ENCODE measurements around the gene SCN8A. TPM values are rescaled to one million over a fixed set of nuclear protein-coding genes. Genes with fewer than 3 reads are reported as not detected.

Gene SCN8A
- total RNA-seq, 1 experiment from 2014 or later, result 5.4 TPM

- POLR2A ChIA-PET (ENCODE audit: low non-redundant PET), result no interaction called here
- CTCF ChIA-PET, result no interaction called here
- no peaks in the 10 kb centered on the region for H3K36me3 ChIP-seq (ENCODE audit: insufficient read depth, low read length, poor library complexity, severe bottlenecking)
- H3K4me3 ChIP-seq (ENCODE audit: low read depth, low read length, poor library complexity, severe bottlenecking), result no peak overlapping the region
- H3K27me3 ChIP-seq (replicated peaks; ENCODE audit: insufficient read depth, low read depth, low read length, poor library complexity), result peaks cover 13% of the 10 kb centered on the region
- H3K9me3 ChIP-seq (ENCODE audit: low read depth, low read length, poor library complexity, severe bottlenecking), result no peaks in the 10 kb centered on the region
- intact Hi-C loops (cut with micrococcal nuclease; ENCODE audit: unreplicated experiment), result no loop called here
- no peak for TF ChIP-seq CTCF (conservative IDR thresholded peaks at IDR 0.05; ENCODE audit: low read depth, low read length)
- H3K4me1 ChIP-seq (ENCODE audit: insufficient read depth, low read length, poor library complexity, severe bottlenecking), result peaks cover 5% of the 10 kb centered on the region
- no TSS peak for BruUV-seq (replicated peaks)
- no peak for DNase-seq (ENCODE audit: low spot score)
- H3K27ac ChIP-seq (ENCODE audit: low read depth, low read length, poor library complexity, severe bottlenecking), result no peak overlapping the region
These were observed 224.5 kb downstream of the SCN8A start for GRCh38 chr12:51815571-51815970.

DNA sequence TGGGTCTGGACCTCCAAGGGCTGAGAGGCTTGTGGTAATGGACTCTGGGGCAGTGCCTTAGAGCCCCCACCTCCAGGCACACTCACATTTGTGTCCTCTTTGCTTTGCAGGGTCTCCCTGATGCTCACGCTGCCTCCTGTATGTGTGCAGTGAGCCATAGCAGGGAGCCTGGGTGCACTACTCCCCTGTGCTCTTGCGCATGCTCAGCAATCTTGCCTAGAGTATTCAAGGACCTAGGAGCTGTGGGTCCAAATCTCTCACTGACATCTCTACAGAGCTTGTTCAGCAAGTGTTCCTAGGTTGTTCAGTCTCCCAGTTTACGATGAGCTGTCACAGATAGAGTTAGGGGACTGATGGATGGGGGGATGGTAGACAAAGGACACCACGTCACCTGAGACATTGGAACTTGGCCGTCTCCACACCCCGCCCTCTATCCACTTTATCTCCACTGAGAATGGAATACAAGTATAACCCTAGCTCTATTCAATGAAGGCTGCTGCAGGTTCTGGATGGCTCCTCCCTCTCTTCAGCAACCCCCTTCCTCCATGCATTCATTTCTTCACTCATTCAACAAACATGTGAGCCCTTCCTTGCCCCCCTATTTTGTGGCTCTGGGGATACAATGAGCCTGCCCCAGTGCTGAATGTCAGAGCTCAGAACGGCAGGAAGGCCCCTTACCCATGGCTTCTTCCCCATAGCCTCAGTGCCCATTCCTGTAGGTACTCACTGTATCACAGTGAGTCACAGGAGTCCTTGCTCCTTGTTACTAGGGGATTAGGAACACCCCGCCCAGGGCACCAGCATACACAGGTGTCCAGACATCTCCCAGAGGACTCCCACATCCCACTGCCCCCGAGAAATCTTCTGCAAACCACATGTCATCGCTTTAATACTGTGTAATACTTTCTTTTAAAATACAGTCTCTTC lies 226.3 kb downstream of the SCN8A start:
- Histone ChIP-seq H3K4me3 (ENCODE audit: low read depth, low read length, poor library complexity, severe bottlenecking) (no peak overlapping the region), H3K27me3 (replicated peaks; ENCODE audit: insufficient read depth, low read depth, low read length, poor library complexity) (peaks cover 13% of the 10 kb centered on the region), H3K36me3 (ENCODE audit: insufficient read depth, low read length, poor library complexity, severe bottlenecking) (no peaks in the 10 kb centered on the region), H3K9me3 (ENCODE audit: low read depth, low read length, poor library complexity, severe bottlenecking) (no peaks in the 10 kb centered on the region), H3K27ac (ENCODE audit: low read depth, low read length, poor library complexity, severe bottlenecking) (no peak overlapping the region), H3K4me1 (ENCODE audit: insufficient read depth, low read length, poor library complexity, severe bottlenecking) (peaks cover 5% of the 10 kb centered on the region)
- POLR2A ChIA-PET (ENCODE audit: low non-redundant PET), result no interaction called here
- intact Hi-C loops (cut with micrococcal nuclease; ENCODE audit: unreplicated experiment), result no loop called here
- DNase-seq (ENCODE audit: low spot score), result no peak
- CTCF ChIA-PET, result no interaction called here
- TF ChIP-seq EZH2 (IDR thresholded peaks at IDR 0.05; ENCODE audit: borderline replicate concordance, low read depth, low read length, poor library complexity, severe bottlenecking), result no peak
- TF ChIP-seq CTCF (conservative IDR thresholded peaks at IDR 0.05; ENCODE audit: low read depth, low read length), result no peak
- BruUV-seq (replicated peaks), result no TSS peak

DNA sequence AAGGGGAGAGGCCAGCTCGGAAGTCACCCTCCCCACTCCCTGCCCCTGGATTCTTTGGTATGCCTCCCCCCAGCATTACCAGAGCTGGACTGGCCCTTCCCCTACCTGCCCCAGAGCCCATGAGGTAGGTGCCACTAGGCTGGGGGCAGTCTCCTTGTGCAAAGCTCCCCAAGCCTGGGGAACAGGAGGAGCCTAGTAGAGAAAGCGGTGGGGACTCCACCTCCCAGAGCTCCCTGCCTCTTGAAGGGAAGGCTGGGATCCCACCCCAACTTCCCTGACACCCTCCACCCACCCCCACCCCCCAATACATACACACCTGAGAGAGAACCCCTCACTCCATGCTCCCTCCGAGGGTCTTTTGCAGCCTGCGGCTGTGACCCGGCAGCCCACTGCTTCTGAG lies 227.1 kb downstream of the SCN8A start:
- ChIA-PET CTCF (no interaction called here), POLR2A (ENCODE audit: low non-redundant PET) (no interaction called here)
- Histone ChIP-seq H3K36me3 (ENCODE audit: insufficient read depth, low read length, poor library complexity, severe bottlenecking) (no peaks in the 10 kb centered on the region), H3K27ac (ENCODE audit: low read depth, low read length, poor library complexity, severe bottlenecking) (no peak overlapping the region), H3K27me3 (replicated peaks; ENCODE audit: insufficient read depth, low read depth, low read length, poor library complexity) (peaks cover 13% of the 10 kb centered on the region), H3K4me3 (ENCODE audit: low read depth, low read length, poor library complexity, severe bottlenecking) (no peak overlapping the region), H3K4me1 (ENCODE audit: insufficient read depth, low read length, poor library complexity, severe bottlenecking) (peaks cover 5% of the 10 kb centered on the region), H3K9me3 (ENCODE audit: low read depth, low read length, poor library complexity, severe bottlenecking) (no peaks in the 10 kb centered on the region)
- BruUV-seq (replicated peaks), result no TSS peak
- DNase-seq (ENCODE audit: low spot score), result no peak
- TF ChIP-seq EZH2 (IDR thresholded peaks at IDR 0.05; ENCODE audit: borderline replicate concordance, low read depth, low read length, poor library complexity, severe bottlenecking), result no peak
- no peak for TF ChIP-seq CTCF (conservative IDR thresholded peaks at IDR 0.05; ENCODE audit: low read depth, low read length)
- intact Hi-C loops (cut with micrococcal nuclease; ENCODE audit: unreplicated experiment), result no loop called here

All from A673 (cell line).